H1 (cell line): ENCODE results near the gene ALKBH7. TPM values are rescaled to one million over a fixed set of nuclear protein-coding genes. Genes with fewer than 3 reads are reported as not detected.

Source experiments
- CTCF ChIA-PET: fragments of 300-600 bp; sonication (Branson Sonifier 250); formaldehyde crosslinking; loops from one replicate; lab custom pipeline; 2021; ENCODE audit not compliant: partially characterized antibody; lab: Charles Lee
- POLR2A ChIA-PET: fragments of 300-600 bp; sonication (Branson Sonifier 250); formaldehyde crosslinking; loops from one replicate; lab custom pipeline; 2021; ENCODE audit warnings: inconsistent platforms; ENCODE audit not compliant: partially characterized antibody; lab: Charles Lee
- DNase-seq, 2 experiments: peaks; one replicate each; pipeline versions ENCODE4 v3.0.0 to v3.0.0-alpha.2; 2010 to 2022; ENCODE audit warnings: low spot score in 2 of 2, low read depth in 1 of 2, mixed read lengths in 1 of 2
- FAIRE-seq: peaks from 2 replicates; lab custom pipeline; 2011; peaks lifted over from hg19 to GRCh38; lab: Jason Lieb, UNC
- H2AFZ ChIP-seq: 2 replicates; pipeline ENCODE4 v1.8.1; 2012; ENCODE audit warnings: low read length, inconsistent platforms
- H2AK5ac ChIP-seq: 2 replicates; pipeline ENCODE4 v1.6.1; 2013; ENCODE audit warnings: low read depth, low read length
- H2BK120ac ChIP-seq: replicated peaks from 2 replicates; pipeline ENCODE3; 2013; ENCODE audit warnings: low read depth, low read length, inconsistent platforms
- H2BK12ac ChIP-seq: 2 replicates; pipeline ENCODE4 v1.6.1; 2013; ENCODE audit warnings: low read depth, low read length
- H2BK15ac ChIP-seq: 2 replicates; pipeline ENCODE4 v1.6.1; 2013; ENCODE audit warnings: low read length
- H2BK20ac ChIP-seq: 2 replicates; pipeline ENCODE4 v1.6.1; 2013; ENCODE audit warnings: low read length
- H2BK5ac ChIP-seq: 2 replicates; pipeline ENCODE4 v1.6.1; 2013; ENCODE audit warnings: low read depth, low read length
- H3K14ac ChIP-seq: 2 replicates; pipeline ENCODE4 v1.6.1; 2013; ENCODE audit warnings: inconsistent platforms; ENCODE audit not compliant: insufficient read length
- H3K18ac ChIP-seq: 2 replicates; pipeline ENCODE4 v1.6.1; 2013; ENCODE audit warnings: low read length; ENCODE audit errors: extremely low read depth
- H3K23ac ChIP-seq: 2 replicates; pipeline ENCODE4 v1.6.1; 2013; ENCODE audit warnings: inconsistent platforms; ENCODE audit not compliant: insufficient read length
- H3K23me2 ChIP-seq: 2 replicates; pipeline ENCODE4 v1.6.1; 2013; ENCODE audit warnings: low read depth, low read length
- H3K27ac ChIP-seq: 2 replicates; pipeline ENCODE4 v1.6.1; 2011; ENCODE audit warnings: low read depth, low read length, inconsistent platforms
- H3K27me3 ChIP-seq, 4 experiments: replicated peaks in 1 of 4; 1 replicate in 1 of 4; 2 replicates in 3 of 4; pipeline versions ENCODE4 v1.6.1 to v1.8.1; 2011 to 2013; ENCODE audit warnings: low read length in 3 of 4, mild to moderate bottlenecking in 3 of 4, inconsistent platforms in 2 of 4, mixed read lengths in 2 of 4, moderate library complexity in 1 of 4; ENCODE audit not compliant: control insufficient read depth in 3 of 4, insufficient read depth in 3 of 4; ENCODE audit errors: extremely low read depth in 1 of 4
- H3K36me3 ChIP-seq, 4 experiments: 2 replicates each; pipeline versions ENCODE4 v1.6.1 to v1.8.1; 2011 to 2013; ENCODE audit warnings: mild to moderate bottlenecking in 4 of 4, low read length in 3 of 4, moderate library complexity in 2 of 4, control low read depth in 1 of 4, inconsistent platforms in 1 of 4; ENCODE audit not compliant: insufficient read depth in 4 of 4, control insufficient read depth in 2 of 4
- H3K4ac ChIP-seq: replicated peaks from 2 replicates; pipeline ENCODE3; 2013; ENCODE audit warnings: low read length, low read depth, mixed read lengths, inconsistent platforms; ENCODE audit not compliant: insufficient read length
- H3K4me1 ChIP-seq, 4 experiments: replicated peaks in 1 of 4; 1 replicate in 1 of 4; 2 replicates in 3 of 4; pipeline versions ENCODE4 v1.6.1 to v1.8.1; 2011 to 2013; ENCODE audit warnings: low read length in 3 of 4, inconsistent platforms in 2 of 4, mixed read lengths in 1 of 4; ENCODE audit not compliant: insufficient read depth in 4 of 4, control insufficient read depth in 3 of 4
- H3K4me2 ChIP-seq, 2 experiments: 2 replicates each; pipeline versions ENCODE4 v1.6.1 to v1.8.1; 2011 to 2013; ENCODE audit warnings: low read depth in 2 of 2, low read length in 2 of 2, control low read depth in 1 of 2, inconsistent platforms in 1 of 2, mild to moderate bottlenecking in 1 of 2; ENCODE audit not compliant: insufficient read depth in 1 of 2
- H3K4me3 ChIP-seq, 4 experiments: fragments of 200-600, 300-600 bp in 1 of 4; sonication (generic), shearing (Covaris generic), sonication (Bioruptor Twin) in 1 of 4; 2 replicates each; pipeline versions ENCODE4 v1.5.1 to v1.8.1; 2011 to 2016; ENCODE audit warnings: low read length in 4 of 4, low read depth in 3 of 4, control low read depth in 2 of 4, inconsistent platforms in 2 of 4, mild to moderate bottlenecking in 2 of 4, mixed read lengths in 1 of 4, moderate library complexity in 1 of 4; ENCODE audit not compliant: insufficient read depth in 2 of 4; ENCODE audit errors: extremely low read depth in 1 of 4
- H3K56ac ChIP-seq: replicated peaks from 2 replicates; pipeline ENCODE3; 2013; ENCODE audit warnings: low read depth, mild to moderate bottlenecking, mixed read lengths, low read length, inconsistent platforms; ENCODE audit not compliant: insufficient read length
- H3K79me1 ChIP-seq: 2 replicates; pipeline ENCODE4 v1.6.1; 2013; ENCODE audit warnings: low read depth, low read length, control low read depth
- H3K79me2 ChIP-seq, 2 experiments: 2 replicates each; pipeline versions ENCODE4 v1.6.1 to v1.8.1; 2012 to 2013; ENCODE audit warnings: low read length in 2 of 2, mild to moderate bottlenecking in 2 of 2, inconsistent platforms in 1 of 2; ENCODE audit not compliant: insufficient read depth in 2 of 2, control insufficient read depth in 1 of 2
- H3K9ac ChIP-seq, 4 experiments: replicated peaks in 1 of 4; 1 replicate in 1 of 4; 2 replicates in 3 of 4; pipeline versions ENCODE4 v1.6.1 to v1.8.1; 2011 to 2013; ENCODE audit warnings: low read depth in 3 of 4, low read length in 3 of 4, control low read depth in 2 of 4, mild to moderate bottlenecking in 2 of 4, moderate library complexity in 2 of 4, inconsistent platforms in 1 of 4; ENCODE audit errors: extremely low read depth in 1 of 4
- H3K9me3 ChIP-seq, 2 experiments: 2 replicates each; pipeline versions ENCODE4 v1.6.1 to v1.8.1; 2012 to 2013; ENCODE audit warnings: mild to moderate bottlenecking in 2 of 2, moderate library complexity in 2 of 2, control low read depth in 1 of 2, inconsistent platforms in 1 of 2, low read depth in 1 of 2, low read length in 1 of 2, mixed read lengths in 1 of 2; ENCODE audit not compliant: insufficient read depth in 2 of 2
- H4K20me1 ChIP-seq, 2 experiments: replicated peaks in 1 of 2; 2 replicates each; pipeline versions ENCODE3 to v1.8.1; 2011 to 2013; ENCODE audit warnings: inconsistent platforms in 2 of 2, low read length in 2 of 2, mild to moderate bottlenecking in 1 of 2; ENCODE audit not compliant: insufficient read depth in 2 of 2, control insufficient read depth in 1 of 2
- H4K5ac ChIP-seq: 2 replicates; pipeline ENCODE4 v1.6.1; 2013; ENCODE audit warnings: low read length, low read depth, mixed read lengths, inconsistent platforms; ENCODE audit not compliant: insufficient read length
- H4K8ac ChIP-seq: 2 replicates; pipeline ENCODE4 v1.8.0; 2013; ENCODE audit warnings: mild to moderate bottlenecking, moderate library complexity, low read length, inconsistent platforms; ENCODE audit not compliant: insufficient read depth; ENCODE audit errors: extremely low read depth
- H4K91ac ChIP-seq: replicated peaks from 2 replicates; pipeline ENCODE3; 2013; ENCODE audit warnings: low read length, mixed read lengths, inconsistent platforms; ENCODE audit not compliant: insufficient read length
- BCL11A ChIP-seq, 2 experiments: IDR thresholded peaks; one replicate each; pipeline ENCODE4 v1.6.1; 2011; ENCODE audit warnings: low read depth in 2 of 2, low read length in 2 of 2, mild to moderate bottlenecking in 2 of 2
- CBX8 ChIP-seq: fragments of 300-800, 300-1000 bp; sonication (generic); IDR thresholded peaks from 2 replicates; pipeline ENCODE4 v1.7.1; 2016; ENCODE audit warnings: low read depth, low read length, borderline replicate concordance
- CHD2 ChIP-seq: IDR thresholded peaks from 2 replicates; pipeline ENCODE4 v1.6.1; 2012; ENCODE audit warnings: low read length, improper control_type of control experiment
- CTBP2 ChIP-seq: IDR thresholded peaks from 2 replicates; pipeline ENCODE4 v1.7.0; 2011; ENCODE audit warnings: borderline replicate concordance, mild to moderate bottlenecking, moderate library complexity, mixed read lengths, low read length; ENCODE audit not compliant: insufficient read depth, insufficient read length
- HDAC2 ChIP-seq, 2 experiments: fragments of 300-600 bp in 1 of 2; sonication (generic) in 1 of 2; IDR thresholded peaks; 2 replicates each; pipeline ENCODE4 v1.6.1; 2011 to 2012; ENCODE audit warnings: low read depth in 2 of 2, low read length in 2 of 2, mild to moderate bottlenecking in 2 of 2, moderate library complexity in 2 of 2, borderline replicate concordance in 1 of 2, inconsistent platforms in 1 of 2
- HDAC6 ChIP-seq: IDR thresholded peaks from one replicate; pipeline ENCODE4 v1.7.1; 2012; ENCODE audit warnings: low read depth, mild to moderate bottlenecking, inconsistent platforms, low read length, moderate library complexity
- MAFK ChIP-seq: IDR thresholded peaks from 2 replicates; pipeline ENCODE4 v1.6.1; 2012; ENCODE audit warnings: low read depth, mild to moderate bottlenecking, improper control_type of control experiment, low read length
- POU5F1 ChIP-seq: IDR thresholded peaks from 2 replicates; pipeline ENCODE4 v1.6.1; 2011; ENCODE audit warnings: low read depth, mild to moderate bottlenecking, low read length, moderate library complexity
- RBBP5 ChIP-seq: IDR thresholded peaks from 2 replicates; pipeline ENCODE4 v1.7.1; 2012; ENCODE audit warnings: low read depth, mild to moderate bottlenecking, inconsistent platforms, low read length, moderate library complexity, borderline replicate concordance
- RNF2 ChIP-seq: fragments of 200-900, 300-1000 bp; sonication (generic); IDR thresholded peaks from 2 replicates; pipeline ENCODE4 v1.7.1; 2016; ENCODE audit warnings: borderline replicate concordance, low read depth, mild to moderate bottlenecking, antibody characterized with exemption, low read length; ENCODE audit not compliant: poor library complexity, severe bottlenecking; ENCODE audit errors: missing control alignments
- SAP30 ChIP-seq: fragments of 300-600 bp; sonication (generic); IDR thresholded peaks from 2 replicates; pipeline ENCODE4 v1.7.1; 2012; ENCODE audit warnings: low read length, moderate library complexity, mild to moderate bottlenecking, inconsistent platforms; ENCODE audit not compliant: insufficient read depth, insufficient replicate concordance
- SIX5 ChIP-seq: IDR thresholded peaks from 2 replicates; pipeline ENCODE4 v1.6.1; 2011; ENCODE audit warnings: mild to moderate bottlenecking, low read depth, low read length
- TAF7 ChIP-seq: optimal IDR thresholded peaks from 2 replicates; pipeline ENCODE3; 2011; ENCODE audit warnings: low read depth, mild to moderate bottlenecking, inconsistent platforms, low read length, moderate library complexity, borderline replicate concordance
- WGBS, 2 experiments: shearing (Covaris generic) in 1 of 2; methylation state at CpG; one replicate each; pipeline versions ENCODE4 v1.1.6 to v1.1.7; 2013 to 2015; ENCODE audit warnings: low lambda C conversion rate in 2 of 2, mixed read lengths in 2 of 2, inconsistent platforms in 1 of 2, low coverage in 1 of 2, missing lambda C conversion rate in 1 of 2; ENCODE audit not compliant: insufficient replicate concordance in 2 of 2, insufficient coverage in 1 of 2, insufficient read length in 1 of 2; ENCODE audit errors: extremely low coverage in 1 of 2, missing lambda C conversion rate in 1 of 2; 5-methylcytosine and 5-hydroxymethylcytosine counted together
- polyA plus RNA-seq, 7 experiments: library from polyadenylated mRNA; depleted of rRNA in 3 of 7; stranded (reverse) in 5 of 7; unstranded in 2 of 7; fragments of >200 nt in 5 of 7; fragments of 200-250 nt in 2 of 7; gene quantifications; 1 replicate in 5 of 7; 2 replicates in 1 of 7; 4 replicates in 1 of 7; pipeline versions ENCODE4 v1.2.1 to v1.2.3, GENCODE V29; 2011 to 2013; ENCODE audit warnings: missing spikeins in 2 of 7, mixed read lengths in 2 of 7
- total RNA-seq: library from RNA; stranded (reverse); fragmentation: NEBNext Ultra II Directional; extraction: Animal tissue kit (Norgen Biotek cat#: 25700); gene quantifications from 2 replicates; pipeline ENCODE4 v1.2.1, GENCODE V29; 2021

Gene ALKBH7
- total and polyA plus RNA-seq, 2 of the 8 experiments (the other 6 are each of a cell fraction or from before 2014, with no cell fraction given), result 66.3 to 100 TPM

- DNase-seq, result no peak
- Histone ChIP-seq H3K36me3 (peaks cover 21 to 50% (median 38%) of the 10 kb centered on the region in 4 experiments), H3K79me1 (peaks cover 6% of the 10 kb centered on the region), H3K14ac (no peak overlapping the region), H2BK120ac (no peak overlapping the region), H3K23ac (no peak overlapping the region), H3K27me3 (no peaks in the 10 kb centered on the region), H4K5ac (no peak overlapping the region), H3K23me2 (no peaks in the 10 kb centered on the region), H3K4me2 (no peak overlapping the region), H2AK5ac (no peak overlapping the region), H2BK12ac (no peak overlapping the region), H2BK15ac (no peak overlapping the region), H2AFZ (no peak overlapping the region), H4K20me1 (peaks cover 10 to 26% of the 10 kb centered on the region in 2 experiments), H3K4me1 (peaks cover 0 to 12% (median 6%) of the 10 kb centered on the region in 4 experiments; a peak in 6 of 7 replicates), H2BK5ac (no peak overlapping the region), H4K91ac (no peak overlapping the region), H4K8ac (no peak overlapping the region), H2BK20ac (no peak overlapping the region), H3K9me3 (no peaks in the 10 kb centered on the region), H3K9ac (no peak overlapping the region), H3K4me3 (no peak overlapping the region), H3K4ac (no peak overlapping the region), H3K18ac (no peak overlapping the region), H3K27ac (no peak overlapping the region), H3K79me2 (peaks cover 0 to 11% of the 10 kb centered on the region in 2 experiments; a peak in 1 of 4 replicates), H3K56ac (no peak overlapping the region)
- WGBS, 2 experiments, result 90% methylated on average over 5 of the region's 10 CpGs; no CpG with 5 or more reads in 1 of the 2 experiments
- CTCF ChIA-PET, result interaction anchor here (1.2 kb wide), 1 partner anchor 9 kb away, joined by 4 read pairs; no protein-coding TSS in a partner anchor
- POLR2A ChIA-PET, result interaction anchor here (1.1 kb wide), 1 partner anchor 8 kb away, joined by 4 read pairs; no protein-coding TSS in a partner anchor
- no peak for FAIRE-seq
- no peak for TF ChIP-seq RNF2
- TF ChIP-seq HDAC6, result no peak
- no peak for TF ChIP-seq CBX8
- no peak for TF ChIP-seq BCL11A (IDR thresholded peaks at IDR 0.05; ENCODE audit: low read depth in 2 of 2, low read length in 2 of 2)
- no peak for TF ChIP-seq MAFK
- no peak for TF ChIP-seq RBBP5
- no peak for TF ChIP-seq CHD2
- TF ChIP-seq TAF7, result no peak
- no peak for TF ChIP-seq SIX5
- TF ChIP-seq POU5F1, result no peak
- no peak for TF ChIP-seq CTBP2
- TF ChIP-seq SAP30, result no peak
- no peak for TF ChIP-seq HDAC2 (IDR thresholded peaks at IDR 0.05; ENCODE audit: borderline replicate concordance in 1 of 2, low read depth in 2 of 2, low read length in 2 of 2)
These were observed 40.7 kb downstream of the ALKBH7 start for GRCh38 chr19:6413291-6413690.
